Transverse colon (tissue), 4 donors: Measurements from ENCODE around the gene DLG2. TPM values are rescaled to one million over a fixed set of nuclear protein-coding genes. Genes with fewer than 3 reads are reported as not detected.
"Not testable (repeated sequence)": the region's sequence is repeated elsewhere in the genome, so short reads cannot be mapped to it uniquely, and the experiment has no call there.

Experiments used
- DNase-seq: peaks from one replicate; pipeline ENCODE4 v3.0.0-alpha.2; 2019
- H3K27ac ChIP-seq, 4 donors: fragments of 200-600 bp; sonication (generic); 2 replicates each; pipeline ENCODE4 v1.5.1; 2016 to 2018; ENCODE audit warnings: inconsistent platforms in 4 of 4
- H3K27me3 ChIP-seq: fragments of 200-600 bp; sonication (generic); 2 replicates; pipeline ENCODE4 v1.5.1; 2017; ENCODE audit warnings: inconsistent platforms
- H3K36me3 ChIP-seq, 4 donors: fragments of 200-600 bp; sonication (generic); 2 replicates each; pipeline ENCODE4 v1.5.1; 2017 to 2019; ENCODE audit warnings: inconsistent platforms in 4 of 4
- H3K4me1 ChIP-seq, 4 donors: fragments of 200-600 bp; sonication (generic); 2 replicates each; pipeline ENCODE4 v1.5.1; 2017 to 2020; ENCODE audit warnings: inconsistent platforms in 4 of 4
- H3K4me3 ChIP-seq, 4 donors: fragments of 200-600 bp; sonication (generic); 1 replicate in 1 of 4; 2 replicates in 3 of 4; pipeline versions ENCODE4 v1.5.1 to v1.6.1; 2017 to 2019; ENCODE audit warnings: inconsistent platforms in 4 of 4
- H3K9me3 ChIP-seq, 2 donors: fragments of 200-600 bp; sonication (generic); 2 replicates each; pipeline ENCODE4 v1.5.1; 2017 to 2019; ENCODE audit warnings: inconsistent platforms in 2 of 2
- EP300 ChIP-seq: sonication (generic); formaldehyde crosslinking; IDR thresholded peaks from one replicate; pipeline ENCODE4 v1.6.1; 2017; ENCODE audit warnings: antibody characterized with exemption, low read depth
- POLR2A ChIP-seq: fragments of 450-650 bp; IDR thresholded peaks from one replicate; pipeline ENCODE4 v1.6.1; 2016; ENCODE audit warnings: antibody characterized with exemption, mild to moderate bottlenecking, moderate library complexity
- POLR2AphosphoS5 ChIP-seq, 3 donors: sonication (generic); formaldehyde crosslinking; IDR thresholded peaks; one replicate each; pipeline ENCODE4 v1.6.1; 2016; ENCODE audit warnings: antibody characterized with exemption in 3 of 3
- WGBS, 2 donors: methylation state at CpG; one replicate each; pipeline ENCODE4 v1.1.5; 2018; ENCODE audit warnings: low coverage in 1 of 2; 5-methylcytosine and 5-hydroxymethylcytosine counted together
- in situ Hi-C, 4 donors: fragments of 200-750 bp; cut with MboI; loops; one replicate each; pipeline versions ENCODE4 v1.15.0 to v1.15.1; 2017; ENCODE audit warnings: low sequenced_read_pairs in 3 of 4, low pct_ligation_motif_present in 1 of 4, low pct_unique_long_range_greater_than_20kb in 1 of 4
- intact Hi-C: fragments of 100-400 bp; cut with DNase I; formaldehyde crosslinking; loops from one replicate; pipeline ENCODE4 v1.15.1; 2023; ENCODE audit warnings: low total_unique reads
- total RNA-seq, 4 donors: library from RNA; depleted of rRNA; stranded (reverse); fragments of >200 nt; gene quantifications; one replicate each; pipeline ENCODE4 v1.1.0, GENCODE V29; 2016
- TF ChIP-seq, protein P1 (sequence below), 5 experiments: fragments of 200-600 bp in 3 of 5; fragments of 450-650 bp in 2 of 5; sonication (generic) in 3 of 5; IDR thresholded peaks; 1 replicate in 2 of 5; 2 replicates in 3 of 5; pipeline ENCODE4 v1.5.1; 2016 to 2017; ENCODE audit warnings: antibody characterized with exemption in 5 of 5, inconsistent platforms in 3 of 5, mild to moderate bottlenecking in 2 of 5, moderate library complexity in 1 of 5

The DLG2 gene
- total RNA-seq, 4 donors from 2014 or later = 1.9 to 28.3 (median 3.7) TPM

DNA sequence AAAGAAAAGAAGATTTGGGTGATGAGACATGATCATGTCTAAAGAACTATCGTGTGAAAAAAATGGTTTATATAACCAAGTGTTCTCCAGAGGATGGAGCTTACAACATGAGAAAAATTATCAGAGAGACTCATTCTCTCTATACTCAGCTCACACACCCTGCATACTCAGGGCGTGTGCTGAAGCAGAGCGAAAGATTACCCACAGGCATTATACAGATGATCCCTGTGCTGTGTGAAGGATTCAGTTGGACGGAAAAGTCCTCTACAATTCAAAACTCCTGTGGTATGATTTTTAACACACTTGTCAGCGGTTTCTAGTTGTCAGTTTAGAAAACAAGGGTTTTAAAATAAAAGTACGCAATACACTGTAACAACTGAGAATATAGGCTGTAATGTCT is 267.3 kb downstream of the DLG2 start:
- no peaks in the 10 kb centered on the region for H3K9me3 ChIP-seq
- 90 to 100% methylated on average over 3 to 6 of the region's 6 CpGs for WGBS, 2 donors
- TF ChIP-seq POLR2A (no peak), POLR2AphosphoS5 (IDR thresholded peaks at IDR 0.05) (no peak), EP300 (no peak)
- TF ChIP-seq, protein P1, sequence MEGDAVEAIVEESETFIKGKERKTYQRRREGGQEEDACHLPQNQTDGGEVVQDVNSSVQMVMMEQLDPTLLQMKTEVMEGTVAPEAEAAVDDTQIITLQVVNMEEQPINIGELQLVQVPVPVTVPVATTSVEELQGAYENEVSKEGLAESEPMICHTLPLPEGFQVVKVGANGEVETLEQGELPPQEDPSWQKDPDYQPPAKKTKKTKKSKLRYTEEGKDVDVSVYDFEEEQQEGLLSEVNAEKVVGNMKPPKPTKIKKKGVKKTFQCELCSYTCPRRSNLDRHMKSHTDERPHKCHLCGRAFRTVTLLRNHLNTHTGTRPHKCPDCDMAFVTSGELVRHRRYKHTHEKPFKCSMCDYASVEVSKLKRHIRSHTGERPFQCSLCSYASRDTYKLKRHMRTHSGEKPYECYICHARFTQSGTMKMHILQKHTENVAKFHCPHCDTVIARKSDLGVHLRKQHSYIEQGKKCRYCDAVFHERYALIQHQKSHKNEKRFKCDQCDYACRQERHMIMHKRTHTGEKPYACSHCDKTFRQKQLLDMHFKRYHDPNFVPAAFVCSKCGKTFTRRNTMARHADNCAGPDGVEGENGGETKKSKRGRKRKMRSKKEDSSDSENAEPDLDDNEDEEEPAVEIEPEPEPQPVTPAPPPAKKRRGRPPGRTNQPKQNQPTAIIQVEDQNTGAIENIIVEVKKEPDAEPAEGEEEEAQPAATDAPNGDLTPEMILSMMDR (IDR thresholded peaks at IDR 0.05) = no peak
- DNase-seq = no peak
- no peak overlapping the region for H3K27ac ChIP-seq
- no peak overlapping the region for H3K4me3 ChIP-seq
- intact Hi-C loops (no loop called here), in situ Hi-C loops (no loop called here)
- no peaks in the 10 kb centered on the region for H3K36me3 ChIP-seq
- H3K4me1 ChIP-seq = no peaks in the 10 kb centered on the region
- H3K27me3 ChIP-seq = no peaks in the 10 kb centered on the region

DNA sequence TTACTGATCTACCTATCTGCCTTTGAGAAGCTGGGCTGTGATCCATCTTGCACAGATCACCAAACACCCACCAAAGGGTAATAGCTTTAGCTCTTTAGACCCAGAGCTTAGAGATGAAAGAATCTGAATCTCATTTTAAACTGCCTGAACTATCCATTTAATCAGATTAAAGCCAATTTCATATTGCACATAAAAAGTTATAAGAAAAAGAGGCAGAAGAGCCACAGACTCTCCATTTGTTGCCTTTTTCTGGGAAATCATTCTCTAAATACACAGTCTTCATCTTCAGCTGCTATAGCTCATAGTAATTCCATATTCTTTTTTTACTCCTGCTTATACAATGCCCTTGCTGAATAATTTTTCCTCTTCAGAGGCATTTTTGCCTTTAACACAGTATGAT is 271.2 kb downstream of the DLG2 start:
- Histone ChIP-seq H3K4me3 (no peak overlapping the region), H3K4me1 (no peaks in the 10 kb centered on the region), H3K27ac (no peak overlapping the region), H3K27me3 (no peaks in the 10 kb centered on the region), H3K9me3 (no peaks in the 10 kb centered on the region), H3K36me3 (no peaks in the 10 kb centered on the region)
- in situ Hi-C loops = no loop called here
- intact Hi-C loops = loop anchor here (2.0 kb wide), 1 partner anchor 67 kb away; no protein-coding TSS in a partner anchor
- TF ChIP-seq, protein P1 (IDR thresholded peaks at IDR 0.05) = no peak
- TF ChIP-seq EP300 = no peak
- TF ChIP-seq POLR2AphosphoS5 (IDR thresholded peaks at IDR 0.05) = no peak
- TF ChIP-seq POLR2A = no peak
- no peak for DNase-seq

DNA sequence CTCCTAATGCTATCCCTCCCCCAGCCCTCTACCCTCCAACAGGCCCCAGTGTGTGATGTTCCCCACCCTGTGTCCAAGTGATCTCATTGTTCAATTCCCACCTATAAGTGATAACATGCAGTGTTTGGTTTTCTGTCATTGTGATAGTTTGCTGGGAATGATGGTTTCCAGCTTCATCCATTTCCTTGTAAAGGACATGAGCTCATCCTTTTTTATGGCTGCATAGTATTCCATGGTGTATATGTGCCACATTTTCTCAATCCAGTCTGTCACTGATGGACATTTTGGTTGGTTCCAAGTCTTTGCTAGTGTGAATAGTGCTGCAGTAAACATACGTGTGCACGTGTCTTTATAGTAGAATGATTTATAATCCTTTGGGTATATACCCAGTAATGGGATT is 277.6 kb downstream of the DLG2 start:
- H3K4me1 ChIP-seq, H3K27me3 ChIP-seq, H3K27ac ChIP-seq, DNase-seq, H3K36me3 ChIP-seq, H3K4me3 ChIP-seq, in situ Hi-C loops, H3K9me3 ChIP-seq, intact Hi-C loops: not testable (repeated sequence)
- 94 to 100% methylated on average over 2 of the region's 2 CpGs for WGBS, 2 donors

DNA sequence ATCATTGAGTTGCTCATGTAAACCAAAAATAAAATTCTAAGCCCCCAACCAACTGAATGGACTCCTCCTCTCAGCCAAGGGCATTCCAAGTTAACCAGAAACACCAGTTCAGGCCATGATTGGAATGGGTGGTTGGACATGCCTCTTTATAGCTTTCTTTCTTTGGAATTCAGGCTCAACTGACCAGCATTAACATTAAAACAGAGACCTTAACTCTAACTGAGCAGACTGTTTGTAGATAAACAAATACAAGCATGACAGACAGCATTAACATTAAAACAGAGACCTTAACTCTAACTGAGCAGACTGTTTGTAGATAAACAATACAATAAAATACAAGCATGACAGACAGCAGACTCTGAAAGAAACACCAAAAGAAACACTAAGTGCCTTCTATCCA is 278.2 kb downstream of the DLG2 start:
- Histone ChIP-seq H3K27me3 (no peaks in the 10 kb centered on the region), H3K9me3 (no peaks in the 10 kb centered on the region), H3K27ac (no peak overlapping the region), H3K4me3 (no peak overlapping the region), H3K4me1 (no peaks in the 10 kb centered on the region), H3K36me3 (no peaks in the 10 kb centered on the region)
- TF ChIP-seq EP300 (no peak), POLR2A (no peak), POLR2AphosphoS5 (IDR thresholded peaks at IDR 0.05) (no peak)
- TF ChIP-seq, protein P1 (IDR thresholded peaks at IDR 0.05) = no peak
- DNase-seq = no peak
- intact Hi-C loops (no loop called here), in situ Hi-C loops (no loop called here)

DNA sequence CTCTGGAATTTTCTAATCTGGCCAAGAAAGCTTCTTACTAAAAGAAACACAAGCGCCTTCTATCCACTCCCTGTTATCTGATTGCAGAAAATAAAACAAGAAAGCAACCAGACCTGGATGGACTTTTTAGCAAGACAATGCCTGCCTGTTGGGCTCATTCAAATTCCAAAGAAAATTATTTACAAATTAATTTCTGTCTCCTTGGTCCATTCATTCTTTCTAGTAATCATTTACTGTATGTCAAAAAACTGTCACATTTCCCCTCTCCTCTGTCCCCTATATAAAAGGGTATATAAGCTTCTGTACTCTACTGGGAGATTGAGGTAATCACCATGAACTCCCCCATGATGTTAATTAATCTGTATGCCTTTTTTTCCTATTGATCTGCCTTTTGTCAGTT is 279.9 kb downstream of the DLG2 start:
- no peak for DNase-seq
- Histone ChIP-seq H3K27ac (no peak overlapping the region), H3K4me1 (no peaks in the 10 kb centered on the region), H3K36me3 (no peaks in the 10 kb centered on the region), H3K9me3 (no peaks in the 10 kb centered on the region), H3K4me3 (no peak overlapping the region), H3K27me3 (no peaks in the 10 kb centered on the region)
- in situ Hi-C loops = no loop called here
- TF ChIP-seq POLR2AphosphoS5 (IDR thresholded peaks at IDR 0.05) = no peak
- TF ChIP-seq, protein P1 (IDR thresholded peaks at IDR 0.05) = no peak
- TF ChIP-seq EP300 = no peak
- TF ChIP-seq POLR2A = no peak
- intact Hi-C loops = no loop called here
- WGBS, 2 donors = 85% methylated on average over 1 of the region's 1 CpG; no CpG with 5 or more reads in 1 of the 2 donors
